ENCODE results near the gene ADCK1. TPM values are rescaled to one million over a fixed set of nuclear protein-coding genes. Genes with fewer than 3 reads are reported as not detected.

The ADCK1 gene
- polyA plus RNA-seq, 2 donors: 4.4 to 5.2 TPM

- Histone ChIP-seq H3K4me1 (ENCODE audit: control insufficient read depth in 2 of 2, insufficient read depth in 2 of 2, low read length in 1 of 2) (no peaks in the 10 kb centered on the region), H3K9me3 (ENCODE audit: control insufficient read depth in 2 of 2, insufficient read depth in 1 of 2, low read depth in 1 of 2, low read length in 1 of 2) (no peaks in the 10 kb centered on the region), H3K36me3 (ENCODE audit: control insufficient read depth in 2 of 2, insufficient read depth in 2 of 2, low read length in 1 of 2) (no peaks in the 10 kb centered on the region), H3K27me3 (ENCODE audit: control insufficient read depth in 1 of 2, insufficient read depth in 2 of 2, low read length in 2 of 2) (no peaks in the 10 kb centered on the region), H3K4me3 (ENCODE audit: low read depth in 1 of 2, low read length in 2 of 2) (no peak overlapping the region), H3K27ac (ENCODE audit: low read depth in 2 of 2, low read length in 1 of 2) (no peak overlapping the region)
- 89 to 90% methylated on average over 6 of the region's 6 CpGs for WGBS, 2 donors
These were observed 60.1 kb downstream of the ADCK1 start for GRCh38 chr14:77859934-77860570.

GRCh38 chr14:77861201-77861600 lies 61.3 kb downstream of the ADCK1 start:
- H3K4me1 ChIP-seq (ENCODE audit: control insufficient read depth in 2 of 2, insufficient read depth in 2 of 2, low read length in 1 of 2): no peaks in the 10 kb centered on the region
- H3K9me3 ChIP-seq (ENCODE audit: control insufficient read depth in 2 of 2, insufficient read depth in 1 of 2, low read depth in 1 of 2, low read length in 1 of 2): no peaks in the 10 kb centered on the region
- H3K36me3 ChIP-seq (ENCODE audit: control insufficient read depth in 2 of 2, insufficient read depth in 2 of 2, low read length in 1 of 2): no peaks in the 10 kb centered on the region
- no peak overlapping the region for H3K27ac ChIP-seq (ENCODE audit: low read depth in 2 of 2, low read length in 1 of 2)
- no peak overlapping the region for H3K4me3 ChIP-seq (ENCODE audit: low read depth in 1 of 2, low read length in 2 of 2)
- 78 to 79% methylated on average over 6 of the region's 6 CpGs for WGBS, 2 donors
- no peaks in the 10 kb centered on the region for H3K27me3 ChIP-seq (ENCODE audit: control insufficient read depth in 1 of 2, insufficient read depth in 2 of 2, low read length in 2 of 2)

DNA sequence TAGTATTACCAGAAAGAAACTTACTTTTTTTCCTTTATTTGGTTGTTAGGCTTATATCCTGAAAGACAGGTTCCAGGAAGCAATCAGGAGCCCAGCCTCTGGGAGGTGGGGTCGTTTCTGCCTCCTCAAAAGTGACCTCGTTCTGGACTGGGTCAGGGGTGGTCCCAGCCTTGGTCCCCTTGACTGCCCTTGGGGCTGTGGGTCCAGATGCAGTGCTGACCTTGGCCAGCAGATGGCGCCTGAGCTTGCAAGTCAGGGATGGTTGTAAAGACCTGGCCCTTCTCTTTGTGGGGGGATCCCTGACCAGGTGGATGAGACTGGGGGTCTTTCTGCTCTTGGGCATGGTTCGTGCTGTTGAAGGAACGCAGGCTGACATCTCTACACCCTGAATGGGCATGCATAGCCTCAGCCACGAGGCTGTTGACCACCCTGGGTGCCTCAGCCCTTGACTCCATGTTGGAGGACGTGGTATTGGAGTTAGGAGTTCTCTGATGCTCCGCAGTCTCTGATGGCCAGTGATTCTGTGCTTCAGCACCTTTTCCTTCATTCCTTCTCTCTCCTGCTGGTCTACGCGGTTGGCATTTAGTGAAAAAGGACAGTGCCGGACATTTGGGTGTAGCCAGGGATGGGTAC lies 62.4 kb downstream of the ADCK1 start:
- H3K27ac ChIP-seq (ENCODE audit: low read depth in 2 of 2, low read length in 1 of 2): no peak overlapping the region
- no peaks in the 10 kb centered on the region for H3K4me1 ChIP-seq (ENCODE audit: control insufficient read depth in 2 of 2, insufficient read depth in 2 of 2, low read length in 1 of 2)
- no peak overlapping the region for H3K4me3 ChIP-seq (ENCODE audit: low read depth in 1 of 2, low read length in 2 of 2)
- no peaks in the 10 kb centered on the region for H3K9me3 ChIP-seq (ENCODE audit: control insufficient read depth in 2 of 2, insufficient read depth in 1 of 2, low read depth in 1 of 2, low read length in 1 of 2)
- 59% methylated on average over 11 of the region's 11 CpGs for WGBS, 2 donors
- H3K36me3 ChIP-seq (ENCODE audit: control insufficient read depth in 2 of 2, insufficient read depth in 2 of 2, low read length in 1 of 2): no peaks in the 10 kb centered on the region
- no peaks in the 10 kb centered on the region for H3K27me3 ChIP-seq (ENCODE audit: control insufficient read depth in 1 of 2, insufficient read depth in 2 of 2, low read length in 2 of 2)

GRCh38 chr14:77864085-77864484 lies 64.2 kb downstream of the ADCK1 start:
- no peak overlapping the region for H3K4me3 ChIP-seq (ENCODE audit: low read depth in 1 of 2, low read length in 2 of 2)
- no peak overlapping the region for H3K27ac ChIP-seq (ENCODE audit: low read depth in 2 of 2, low read length in 1 of 2)
- no peaks in the 10 kb centered on the region for H3K4me1 ChIP-seq (ENCODE audit: control insufficient read depth in 2 of 2, insufficient read depth in 2 of 2, low read length in 1 of 2)
- no peaks in the 10 kb centered on the region for H3K36me3 ChIP-seq (ENCODE audit: control insufficient read depth in 2 of 2, insufficient read depth in 2 of 2, low read length in 1 of 2)
- H3K27me3 ChIP-seq (ENCODE audit: control insufficient read depth in 1 of 2, insufficient read depth in 2 of 2, low read length in 2 of 2): no peaks in the 10 kb centered on the region
- H3K9me3 ChIP-seq (ENCODE audit: control insufficient read depth in 2 of 2, insufficient read depth in 1 of 2, low read depth in 1 of 2, low read length in 1 of 2): no peaks in the 10 kb centered on the region
- 81 to 82% methylated on average over 6 of the region's 6 CpGs for WGBS, 2 donors

DNA sequence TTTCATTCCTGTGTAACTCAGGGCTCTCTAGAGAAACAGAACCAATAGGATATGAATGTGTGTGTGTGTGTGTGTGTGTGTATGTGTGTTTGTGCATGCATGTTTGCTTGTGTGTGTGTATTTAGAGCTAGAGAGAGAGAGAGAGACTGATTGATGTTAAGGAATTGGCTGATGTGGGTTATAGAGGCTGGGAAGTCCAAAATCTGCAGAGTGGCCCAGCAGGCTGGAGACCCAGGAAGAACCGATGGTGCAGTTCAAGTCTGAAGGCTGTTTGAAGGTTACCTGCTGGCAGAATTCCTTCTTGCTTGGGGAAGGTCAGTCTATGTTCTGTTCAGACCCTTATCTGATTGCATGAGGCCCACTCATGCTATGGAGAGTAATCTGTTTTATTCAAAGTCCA lies 64.7 kb downstream of the ADCK1 start:
- H3K36me3 ChIP-seq (ENCODE audit: control insufficient read depth in 2 of 2, insufficient read depth in 2 of 2, low read length in 1 of 2): no peaks in the 10 kb centered on the region
- no peaks in the 10 kb centered on the region for H3K27me3 ChIP-seq (ENCODE audit: control insufficient read depth in 1 of 2, insufficient read depth in 2 of 2, low read length in 2 of 2)
- no peak overlapping the region for H3K27ac ChIP-seq (ENCODE audit: low read depth in 2 of 2, low read length in 1 of 2)
- 72 to 98% methylated on average over 1 of the region's 1 CpG for WGBS, 2 donors
- no peaks in the 10 kb centered on the region for H3K4me1 ChIP-seq (ENCODE audit: control insufficient read depth in 2 of 2, insufficient read depth in 2 of 2, low read length in 1 of 2)
- no peak overlapping the region for H3K4me3 ChIP-seq (ENCODE audit: low read depth in 1 of 2, low read length in 2 of 2)
- no peaks in the 10 kb centered on the region for H3K9me3 ChIP-seq (ENCODE audit: control insufficient read depth in 2 of 2, insufficient read depth in 1 of 2, low read depth in 1 of 2, low read length in 1 of 2)

GRCh38 chr14:77865455-77865854 lies 65.5 kb downstream of the ADCK1 start:
- no peaks in the 10 kb centered on the region for H3K36me3 ChIP-seq (ENCODE audit: control insufficient read depth in 2 of 2, insufficient read depth in 2 of 2, low read length in 1 of 2)
- no peak overlapping the region for H3K4me3 ChIP-seq (ENCODE audit: low read depth in 1 of 2, low read length in 2 of 2)
- H3K27me3 ChIP-seq (ENCODE audit: control insufficient read depth in 1 of 2, insufficient read depth in 2 of 2, low read length in 2 of 2): no peaks in the 10 kb centered on the region
- H3K27ac ChIP-seq (ENCODE audit: low read depth in 2 of 2, low read length in 1 of 2): no peak overlapping the region
- no peaks in the 10 kb centered on the region for H3K4me1 ChIP-seq (ENCODE audit: control insufficient read depth in 2 of 2, insufficient read depth in 2 of 2, low read length in 1 of 2)
- no peaks in the 10 kb centered on the region for H3K9me3 ChIP-seq (ENCODE audit: control insufficient read depth in 2 of 2, insufficient read depth in 1 of 2, low read depth in 1 of 2, low read length in 1 of 2)
- WGBS, 2 donors: 83 to 95% methylated on average over 6 of the region's 6 CpGs

GRCh38 chr14:77866932-77867331 lies 67.0 kb downstream of the ADCK1 start:
- H3K4me3 ChIP-seq (ENCODE audit: low read depth in 1 of 2, low read length in 2 of 2): no peak overlapping the region

DNA sequence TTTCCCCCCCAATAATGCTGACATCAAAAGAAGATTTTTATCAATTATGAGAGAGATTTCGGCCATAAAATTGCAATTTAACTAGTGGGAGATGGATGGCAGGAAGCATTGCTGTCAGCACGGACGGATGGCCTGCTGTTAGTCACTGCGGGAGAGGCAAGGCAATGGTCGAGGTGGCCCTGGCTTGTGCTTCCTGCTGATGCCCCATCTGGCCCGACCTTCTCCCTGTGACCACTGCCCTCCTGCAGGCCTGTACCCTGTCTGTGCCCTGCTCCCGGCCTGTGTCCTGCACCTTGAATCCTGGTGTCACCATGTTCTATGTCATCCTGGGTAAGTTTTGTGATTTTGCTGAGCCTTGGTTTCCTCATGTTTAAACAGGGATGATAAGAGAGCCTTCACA lies 67.6 kb downstream of the ADCK1 start:
- Histone ChIP-seq H3K27me3 (ENCODE audit: control insufficient read depth in 1 of 2, insufficient read depth in 2 of 2, low read length in 2 of 2) (no peaks in the 10 kb centered on the region), H3K4me1 (ENCODE audit: control insufficient read depth in 2 of 2, insufficient read depth in 2 of 2, low read length in 1 of 2) (no peaks in the 10 kb centered on the region), H3K27ac (ENCODE audit: low read depth in 2 of 2, low read length in 1 of 2) (no peak overlapping the region), H3K36me3 (ENCODE audit: control insufficient read depth in 2 of 2, insufficient read depth in 2 of 2, low read length in 1 of 2) (no peaks in the 10 kb centered on the region), H3K9me3 (ENCODE audit: control insufficient read depth in 2 of 2, insufficient read depth in 1 of 2, low read depth in 1 of 2, low read length in 1 of 2) (no peaks in the 10 kb centered on the region), H3K4me3 (ENCODE audit: low read depth in 1 of 2, low read length in 2 of 2) (no peak overlapping the region)
- WGBS, 2 donors: 84% methylated on average over 7 of the region's 7 CpGs

More at GRCh38 chr14:77866932-77867331, 67.0 kb downstream of the ADCK1 start:
- Histone ChIP-seq H3K36me3 (ENCODE audit: control insufficient read depth in 2 of 2, insufficient read depth in 2 of 2, low read length in 1 of 2) (no peaks in the 10 kb centered on the region), H3K9me3 (ENCODE audit: control insufficient read depth in 2 of 2, insufficient read depth in 1 of 2, low read depth in 1 of 2, low read length in 1 of 2) (no peaks in the 10 kb centered on the region), H3K27ac (ENCODE audit: low read depth in 2 of 2, low read length in 1 of 2) (no peak overlapping the region), H3K27me3 (ENCODE audit: control insufficient read depth in 1 of 2, insufficient read depth in 2 of 2, low read length in 2 of 2) (no peaks in the 10 kb centered on the region), H3K4me1 (ENCODE audit: control insufficient read depth in 2 of 2, insufficient read depth in 2 of 2, low read length in 1 of 2) (no peaks in the 10 kb centered on the region)
- WGBS, 2 donors: 91 to 94% methylated on average over 3 of the region's 3 CpGs

DNA sequence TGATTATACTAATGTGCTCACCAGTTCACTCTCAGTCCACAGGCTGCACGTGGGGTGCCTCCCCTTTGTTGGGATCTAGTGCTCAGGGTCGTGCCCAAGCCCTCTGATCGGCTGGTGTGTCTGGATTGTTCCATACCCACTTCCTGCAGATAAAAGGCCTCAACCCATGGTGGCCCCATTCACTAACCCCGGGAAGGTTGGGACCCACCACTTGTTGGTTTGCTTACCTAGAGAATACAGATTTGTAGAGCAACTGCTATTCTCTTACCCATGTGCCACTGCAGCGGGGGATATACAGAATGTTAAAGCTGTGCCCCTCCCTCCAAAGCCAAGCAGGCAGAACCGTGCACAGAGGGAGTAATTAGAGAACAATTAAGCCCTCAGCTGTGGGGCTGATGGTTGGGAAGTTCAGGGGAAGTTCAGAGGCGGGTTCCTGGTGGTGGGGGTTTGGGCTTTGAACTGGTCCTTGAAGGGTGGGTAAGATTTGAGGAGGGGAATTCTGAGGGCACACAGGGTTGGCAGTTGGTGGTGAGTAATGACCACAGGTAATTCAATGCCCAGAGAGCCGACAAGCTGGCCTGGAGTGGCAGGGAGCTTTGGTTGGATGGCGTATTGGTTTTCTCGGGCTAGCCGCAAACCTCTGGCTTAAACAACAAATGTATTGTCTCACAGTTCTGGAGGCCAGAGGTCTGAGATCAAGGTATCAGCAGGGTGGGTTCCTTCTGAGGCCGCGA lies 68.8 kb downstream of the ADCK1 start:
- no peaks in the 10 kb centered on the region for H3K36me3 ChIP-seq (ENCODE audit: control insufficient read depth in 2 of 2, insufficient read depth in 2 of 2, low read length in 1 of 2)
- no peak overlapping the region for H3K27ac ChIP-seq (ENCODE audit: low read depth in 2 of 2, low read length in 1 of 2)
- no peaks in the 10 kb centered on the region for H3K27me3 ChIP-seq (ENCODE audit: control insufficient read depth in 1 of 2, insufficient read depth in 2 of 2, low read length in 2 of 2)
- H3K4me3 ChIP-seq (ENCODE audit: low read depth in 1 of 2, low read length in 2 of 2): no peak overlapping the region
- H3K4me1 ChIP-seq (ENCODE audit: control insufficient read depth in 2 of 2, insufficient read depth in 2 of 2, low read length in 1 of 2): no peaks in the 10 kb centered on the region
- H3K9me3 ChIP-seq (ENCODE audit: control insufficient read depth in 2 of 2, insufficient read depth in 1 of 2, low read depth in 1 of 2, low read length in 1 of 2): no peaks in the 10 kb centered on the region
- WGBS, 2 donors: 85 to 86% methylated on average over 13 of the region's 13 CpGs
